Gastroesophageal sphincter (tissue), 4 donors: ENCODE data around the gene ZBTB7A. TPM values are rescaled to one million over a fixed set of nuclear protein-coding genes. Genes with fewer than 3 reads are reported as not detected.

Experiments used
- ATAC-seq: fragments of 150-250 bp; one replicate; pipeline ENCODE4 v1.9.1; 2016; ENCODE audit warnings: mild to moderate bottlenecking, moderate library complexity
- H3K27ac ChIP-seq, 4 donors: fragments of 200-600 bp; sonication (generic) in 3 of 4; 1 replicate in 3 of 4; 2 replicates in 1 of 4; pipeline ENCODE4 v1.5.1; 2016 to 2019
- H3K27me3 ChIP-seq: fragments of 200-600 bp; sonication (generic); one replicate; pipeline ENCODE4 v1.5.1; 2019
- H3K36me3 ChIP-seq, 2 donors: fragments of 200-600 bp; sonication (generic); one replicate each; pipeline ENCODE4 v1.5.1; 2019; ENCODE audit warnings: control low read depth in 1 of 2
- H3K4me1 ChIP-seq, 3 donors: fragments of 200-600 bp; sonication (generic); 1 replicate in 2 of 3; 2 replicates in 1 of 3; pipeline ENCODE4 v1.5.1; 2016 to 2019; ENCODE audit warnings: control low read depth in 2 of 3
- H3K4me3 ChIP-seq, 2 donors: fragments of 200-600 bp; sonication (generic); one replicate each; pipeline ENCODE4 v1.5.1; 2019; ENCODE audit warnings: mild to moderate bottlenecking in 1 of 2, moderate library complexity in 1 of 2
- H3K9me3 ChIP-seq, 3 donors: fragments of 200-600 bp; sonication (generic); one replicate each; pipeline ENCODE4 v1.5.1; 2017 to 2019; ENCODE audit warnings: control low read depth in 2 of 3
- EP300 ChIP-seq: sonication (generic); formaldehyde crosslinking; IDR thresholded peaks from one replicate; pipeline ENCODE4 v1.6.1; 2017; ENCODE audit warnings: antibody characterized with exemption, mild to moderate bottlenecking
- POLR2A ChIP-seq, 2 donors: fragments of 450-650 bp; IDR thresholded peaks; one replicate each; pipeline ENCODE4 v1.6.1; 2017; ENCODE audit warnings: antibody characterized with exemption in 2 of 2, mild to moderate bottlenecking in 2 of 2, moderate library complexity in 1 of 2
- POLR2AphosphoS5 ChIP-seq: sonication (generic); formaldehyde crosslinking; IDR thresholded peaks from one replicate; pipeline ENCODE4 v1.6.1; 2017; ENCODE audit warnings: antibody characterized with exemption
- WGBS, 2 donors: methylation state at CpG; one replicate each; pipeline ENCODE4 v1.1.5; 2018; ENCODE audit warnings: low coverage in 1 of 2; 5-methylcytosine and 5-hydroxymethylcytosine counted together
- total RNA-seq, 4 donors: library from RNA; depleted of rRNA; stranded (reverse); fragments of >200 nt; gene quantifications; one replicate each; pipeline ENCODE4 v1.1.0, GENCODE V29; 2016
- TF ChIP-seq, protein P1 (sequence below), 4 experiments: fragments of 200-600 bp in 2 of 4; fragments of 450-650 bp in 2 of 4; sonication (generic) in 1 of 4; IDR thresholded peaks; one replicate each; pipeline ENCODE4 v1.5.1; 2017 to 2019; ENCODE audit warnings: antibody characterized with exemption in 4 of 4, mild to moderate bottlenecking in 2 of 4, moderate library complexity in 2 of 4

The ZBTB7A gene
- total RNA-seq, 4 donors from 2014 or later: 65.6 to 122 (median 82.4) TPM

- Histone ChIP-seq H3K27me3 (no peaks in the 10 kb centered on the region), H3K27ac (no peak overlapping the region), H3K4me3 (no peak overlapping the region), H3K36me3 (peaks cover 0 to 100% of the 10 kb centered on the region in 2 donors), H3K9me3 (no peaks in the 10 kb centered on the region), H3K4me1 (no peaks in the 10 kb centered on the region)
- TF ChIP-seq, protein P1, sequence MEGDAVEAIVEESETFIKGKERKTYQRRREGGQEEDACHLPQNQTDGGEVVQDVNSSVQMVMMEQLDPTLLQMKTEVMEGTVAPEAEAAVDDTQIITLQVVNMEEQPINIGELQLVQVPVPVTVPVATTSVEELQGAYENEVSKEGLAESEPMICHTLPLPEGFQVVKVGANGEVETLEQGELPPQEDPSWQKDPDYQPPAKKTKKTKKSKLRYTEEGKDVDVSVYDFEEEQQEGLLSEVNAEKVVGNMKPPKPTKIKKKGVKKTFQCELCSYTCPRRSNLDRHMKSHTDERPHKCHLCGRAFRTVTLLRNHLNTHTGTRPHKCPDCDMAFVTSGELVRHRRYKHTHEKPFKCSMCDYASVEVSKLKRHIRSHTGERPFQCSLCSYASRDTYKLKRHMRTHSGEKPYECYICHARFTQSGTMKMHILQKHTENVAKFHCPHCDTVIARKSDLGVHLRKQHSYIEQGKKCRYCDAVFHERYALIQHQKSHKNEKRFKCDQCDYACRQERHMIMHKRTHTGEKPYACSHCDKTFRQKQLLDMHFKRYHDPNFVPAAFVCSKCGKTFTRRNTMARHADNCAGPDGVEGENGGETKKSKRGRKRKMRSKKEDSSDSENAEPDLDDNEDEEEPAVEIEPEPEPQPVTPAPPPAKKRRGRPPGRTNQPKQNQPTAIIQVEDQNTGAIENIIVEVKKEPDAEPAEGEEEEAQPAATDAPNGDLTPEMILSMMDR (IDR thresholded peaks at IDR 0.05): no peak
- no peak for TF ChIP-seq POLR2A (IDR thresholded peaks at IDR 0.05)
- TF ChIP-seq EP300: no peak
- TF ChIP-seq POLR2AphosphoS5: no peak
- no CpG with 5 or more reads among the region's 9 CpGs for WGBS, 2 donors
- peak; percentile 22 for ATAC-seq
These were observed 36.4 kb upstream of the ZBTB7A start for GRCh38 chr19:4103080-4103433.

- H3K27ac ChIP-seq: no peak overlapping the region
- peak; percentile 8 for ATAC-seq
- no peaks in the 10 kb centered on the region for H3K27me3 ChIP-seq
- TF ChIP-seq, protein P1 (IDR thresholded peaks at IDR 0.05): no peak
- TF ChIP-seq POLR2A (IDR thresholded peaks at IDR 0.05): no peak
- no peak for TF ChIP-seq EP300
- TF ChIP-seq POLR2AphosphoS5: no peak
- no peak overlapping the region for H3K4me3 ChIP-seq
- peaks cover 0 to 100% of the 10 kb centered on the region in 2 donors for H3K36me3 ChIP-seq
- no peaks in the 10 kb centered on the region for H3K9me3 ChIP-seq
- no CpG with 5 or more reads among the region's 53 CpGs for WGBS, 2 donors
- H3K4me1 ChIP-seq: peaks cover 0 to 2% (median 0%) of the 10 kb centered on the region in 3 donors
These were observed 35.8 kb upstream of the ZBTB7A start for GRCh38 chr19:4102339-4103079.

- no CpG with 5 or more reads among the region's 10 CpGs for WGBS, 2 donors
- peaks cover 0 to 94% of the 10 kb centered on the region in 2 donors for H3K36me3 ChIP-seq
- ATAC-seq: no peak
These were observed 34.7 kb upstream of the ZBTB7A start for GRCh38 chr19:4101496-4101770.

DNA sequence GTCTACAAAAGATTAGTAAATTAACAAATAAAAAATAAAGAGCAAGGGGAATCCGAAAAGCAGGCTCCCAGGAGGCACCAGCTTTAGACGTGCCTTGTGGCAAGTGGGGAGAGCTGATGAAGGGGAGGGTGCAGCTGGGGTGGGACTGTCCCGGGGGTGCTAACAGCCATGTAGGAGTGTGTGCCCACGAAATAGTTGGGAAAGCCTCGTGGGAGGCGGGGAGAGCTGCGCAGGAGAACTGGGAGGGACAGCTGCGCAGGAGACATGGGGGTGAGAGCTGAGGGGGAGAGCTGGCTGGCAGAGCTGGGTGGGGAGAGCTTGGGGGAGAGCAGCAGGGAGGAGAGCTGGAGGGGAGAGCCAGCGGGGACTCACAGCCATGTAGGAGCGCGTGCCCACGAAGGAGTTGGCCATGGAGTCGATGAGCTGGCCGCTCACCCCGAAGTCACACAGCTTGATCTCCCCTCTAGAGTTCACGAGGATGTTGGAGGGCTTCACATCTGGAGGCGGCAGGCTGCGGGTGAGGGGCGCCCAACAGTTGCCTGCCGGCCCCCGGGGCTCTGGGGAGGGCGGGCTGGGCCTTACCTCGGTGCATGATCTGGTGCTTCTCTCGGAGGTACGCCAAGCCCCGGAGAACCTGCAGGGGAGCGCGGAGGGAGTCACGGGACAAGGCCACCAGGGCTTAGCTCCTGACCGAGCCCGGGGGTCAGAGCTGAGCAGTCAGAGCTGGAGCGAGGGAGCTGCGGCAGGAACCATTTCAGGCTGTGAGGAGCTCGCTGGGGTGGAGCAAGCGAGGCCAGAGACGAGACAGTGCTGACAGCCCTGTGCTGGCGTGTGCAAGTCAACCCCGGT, 34.2 kb upstream of the ZBTB7A start:
- H3K27me3 ChIP-seq: no peaks in the 10 kb centered on the region
- TF ChIP-seq POLR2A (IDR thresholded peaks at IDR 0.05) (no peak), EP300 (no peak), POLR2AphosphoS5 (no peak)
- TF ChIP-seq, protein P1 (IDR thresholded peaks at IDR 0.05): no peak
- no peaks in the 10 kb centered on the region for H3K9me3 ChIP-seq
- no peak overlapping the region for H3K4me3 ChIP-seq
- ATAC-seq: no peak
- H3K36me3 ChIP-seq: peaks cover 0 to 93% of the 10 kb centered on the region in 2 donors
- no peak overlapping the region for H3K27ac ChIP-seq
- 80 to 86% methylated on average over 2 to 9 of the region's 38 CpGs for WGBS, 2 donors
- H3K4me1 ChIP-seq: peaks cover 0 to 6% (median 0%) of the 10 kb centered on the region in 3 donors

More at GRCh38 chr19:4101496-4101770, 34.7 kb upstream of the ZBTB7A start:
- TF ChIP-seq EP300 (no peak), POLR2A (IDR thresholded peaks at IDR 0.05) (no peak), POLR2AphosphoS5 (no peak)
- TF ChIP-seq, protein P1 (IDR thresholded peaks at IDR 0.05): no peak
- Histone ChIP-seq H3K27ac (no peak overlapping the region), H3K9me3 (no peaks in the 10 kb centered on the region), H3K4me3 (no peak overlapping the region), H3K4me1 (peaks cover 0 to 6% (median 0%) of the 10 kb centered on the region in 3 donors), H3K27me3 (no peaks in the 10 kb centered on the region)
